HFF-Myc (cell line): ENCODE results near the gene CPSF4.

Experiments used
- DNase-seq: peaks from one replicate; pipeline ENCODE4 v3.0.0-alpha.2; 2011; ENCODE audit warnings: low read depth; ENCODE audit errors: extremely low read depth
- H3K4me3 ChIP-seq: replicated peaks from 2 replicates; pipeline ENCODE4 v1.5.1; 2011; ENCODE audit warnings: low read depth, mild to moderate bottlenecking, control low read depth, low read length
- CTCF ChIP-seq: IDR thresholded peaks from 2 replicates; pipeline ENCODE4 v1.5.1; 2012; ENCODE audit warnings: mild to moderate bottlenecking, low read depth, low read length, control low read depth; ENCODE audit errors: missing control alignments

Gene CPSF4

GRCh38 chr7:99394188-99394502, 44.6 kb upstream of the CPSF4 start:
- TF ChIP-seq CTCF, result no peak
- no peak for DNase-seq
- H3K4me3 ChIP-seq, result no peak overlapping the region

- no peak overlapping the region for H3K4me3 ChIP-seq
- TF ChIP-seq CTCF, result no peak
- no peak for DNase-seq
Measured at GRCh38 chr7:99395616-99396327, 43.0 kb upstream of the CPSF4 start.

- no peak for TF ChIP-seq CTCF
Measured at GRCh38 chr7:99396418-99397296, 42.1 kb upstream of the CPSF4 start.

GRCh38 chr7:99397297-99397983, 41.3 kb upstream of the CPSF4 start:
- no peak for DNase-seq
- no peak for TF ChIP-seq CTCF
- H3K4me3 ChIP-seq, result no peak overlapping the region

More at GRCh38 chr7:99396418-99397296, 42.1 kb upstream of the CPSF4 start:
- DNase-seq, result no peak
- no peak overlapping the region for H3K4me3 ChIP-seq

GRCh38 chr7:99398891-99399445, 39.8 kb upstream of the CPSF4 start:
- DNase-seq, result no peak
- H3K4me3 ChIP-seq, result no peak overlapping the region
- no peak for TF ChIP-seq CTCF

- DNase-seq, result no peak
Measured at GRCh38 chr7:99399597-99399996, 39.1 kb upstream of the CPSF4 start.

More at GRCh38 chr7:99399597-99399996, 39.1 kb upstream of the CPSF4 start:
- TF ChIP-seq CTCF, result no peak
- H3K4me3 ChIP-seq, result no peak overlapping the region
